ENCODE measurements around the gene MEGF8. TPM values are rescaled to one million over a fixed set of nuclear protein-coding genes. Genes with fewer than 3 reads are reported as not detected.

Gene MEGF8
- total and polyA plus RNA-seq, 2 of the 8 experiments (the other 6 are each of a cell fraction or from before 2014, with no cell fraction given): 13.0 to 23.7 TPM

DNA sequence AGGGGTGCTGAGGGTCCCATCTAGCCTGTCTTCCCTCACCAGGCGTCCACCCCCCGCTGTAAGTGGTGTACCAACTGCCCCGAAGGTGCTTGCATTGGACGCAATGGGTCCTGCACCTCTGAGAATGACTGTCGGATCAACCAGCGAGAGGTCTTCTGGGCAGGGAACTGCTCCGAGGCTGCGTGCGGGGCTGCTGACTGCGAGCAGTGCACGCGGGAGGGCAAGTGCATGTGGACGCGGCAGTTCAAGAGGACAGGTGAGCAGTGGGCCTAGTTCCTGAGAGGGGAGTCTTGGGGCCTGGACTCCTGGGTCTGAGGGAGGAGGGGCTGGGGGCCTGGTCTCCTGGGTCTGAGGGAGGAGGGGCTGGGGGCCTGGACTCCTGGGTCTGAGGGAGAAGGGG, 36.9 kb downstream of the MEGF8 start:
- H2BK15ac ChIP-seq (ENCODE audit: low read length): no peak overlapping the region
- peak overlapping the region; percentile 55; the same call in 1 of the 2 replicates for H2BK5ac ChIP-seq (ENCODE audit: low read depth, low read length)
- H3K9me3 ChIP-seq (ENCODE audit: insufficient read depth in 2 of 2, low read depth in 1 of 2, low read length in 1 of 2): peaks cover 0 to 6% of the 10 kb centered on the region in 2 experiments; a peak in 1 of 4 replicates
- H4K5ac ChIP-seq (ENCODE audit: insufficient read length, low read depth, low read length): no peak overlapping the region
- TF ChIP-seq MAFK (IDR thresholded peaks at IDR 0.05; ENCODE audit: low read depth, low read length): no peak
- no peak overlapping the region for H3K14ac ChIP-seq (ENCODE audit: insufficient read length)
- no peak overlapping the region for H3K4me2 ChIP-seq (ENCODE audit: insufficient read depth in 1 of 2, low read depth in 2 of 2, low read length in 2 of 2)
- no peak for FAIRE-seq
- no peak overlapping the region for H3K9ac ChIP-seq (replicated peaks in 1 of 4; ENCODE audit: extremely low read depth in 1 of 4, low read depth in 3 of 4, low read length in 3 of 4)
- peaks cover 0 to 2% of the 10 kb centered on the region in 2 experiments for H4K20me1 ChIP-seq (replicated peaks in 1 of 2; ENCODE audit: control insufficient read depth in 1 of 2, insufficient read depth in 2 of 2, low read length in 2 of 2)
- H2BK120ac ChIP-seq (replicated peaks; ENCODE audit: low read depth, low read length): no peak overlapping the region
- DNase-seq (ENCODE audit: low read depth in 1 of 2, low spot score in 2 of 2): no peak
- no peak overlapping the region for H2BK20ac ChIP-seq (ENCODE audit: low read length)
- peaks cover 5 to 13% (median 6%) of the 10 kb centered on the region in 4 experiments; a peak in 7 of 8 replicates for H3K36me3 ChIP-seq (ENCODE audit: control insufficient read depth in 2 of 4, insufficient read depth in 4 of 4, low read length in 3 of 4)
- peaks cover 0 to 6% (median 3%) of the 10 kb centered on the region in 4 experiments; a peak in 4 of 7 replicates for H3K4me1 ChIP-seq (replicated peaks in 1 of 4; ENCODE audit: control insufficient read depth in 3 of 4, insufficient read depth in 4 of 4, low read length in 3 of 4)
- no peak overlapping the region for H3K27ac ChIP-seq (ENCODE audit: low read depth, low read length)
- H3K4ac ChIP-seq (replicated peaks; ENCODE audit: insufficient read length, low read depth, low read length): no peak overlapping the region
- CTCF ChIA-PET (ENCODE audit: partially characterized antibody): interaction anchor here (1.8 kb wide), 1 partner anchor 9 kb away, joined by 4 read pairs; no protein-coding TSS in a partner anchor
- no peak overlapping the region for H4K8ac ChIP-seq (ENCODE audit: extremely low read depth, insufficient read depth, low read length)
- no peak overlapping the region for H4K91ac ChIP-seq (replicated peaks; ENCODE audit: insufficient read length, low read length)
- no peak overlapping the region for H3K4me3 ChIP-seq (ENCODE audit: extremely low read depth in 1 of 4, insufficient read depth in 2 of 4, low read depth in 3 of 4, low read length in 4 of 4)
- no peaks in the 10 kb centered on the region for H3K79me2 ChIP-seq (ENCODE audit: control insufficient read depth in 1 of 2, insufficient read depth in 2 of 2, low read length in 2 of 2)
- H3K79me1 ChIP-seq (ENCODE audit: low read depth, low read length): peaks cover 2% of the 10 kb centered on the region; the same call in 1 of the 2 replicates
- no peak overlapping the region for H2AFZ ChIP-seq (ENCODE audit: low read length)
- H2BK12ac ChIP-seq (ENCODE audit: low read depth, low read length): no peak overlapping the region
- 94% methylated on average over 14 of the region's 14 CpGs; no CpG with 5 or more reads in 1 of the 2 experiments for WGBS, 2 experiments (ENCODE audit: extremely low coverage in 1 of 2, insufficient coverage in 1 of 2, insufficient read length in 1 of 2, insufficient replicate concordance in 2 of 2, low coverage in 1 of 2, low lambda C conversion rate in 2 of 2, missing lambda C conversion rate in 1 of 2)
- H2AK5ac ChIP-seq (ENCODE audit: low read depth, low read length): 0 out of 2 replicates have a peak overlapping the region, but pooled peaks have one; percentile 5
- no peak overlapping the region for H3K56ac ChIP-seq (replicated peaks; ENCODE audit: insufficient read length, low read depth, low read length)
- no peak overlapping the region; the same call in 1 of the 2 replicates for H3K18ac ChIP-seq (ENCODE audit: extremely low read depth, low read length)
- H3K23ac ChIP-seq (ENCODE audit: insufficient read length): no peak overlapping the region
- POLR2A ChIA-PET (ENCODE audit: partially characterized antibody): no interaction called here
- H3K23me2 ChIP-seq (ENCODE audit: low read depth, low read length): no peaks in the 10 kb centered on the region
- no peaks in the 10 kb centered on the region for H3K27me3 ChIP-seq (replicated peaks in 1 of 4; ENCODE audit: control insufficient read depth in 3 of 4, extremely low read depth in 1 of 4, insufficient read depth in 3 of 4, low read length in 3 of 4)
